Smooth muscle cell (in vitro differentiated cells): ENCODE data around the gene KHDC4. TPM values are rescaled to one million over a fixed set of nuclear protein-coding genes. Genes with fewer than 3 reads are reported as not detected.
A peak's percentile ranks its signal among the peaks of the same experiment; 100 is the strongest.
"Not testable (repeated sequence)": the region's sequence is repeated elsewhere in the genome, so short reads cannot be mapped to it uniquely, and the experiment has no call there.

ENCODE experiments used
- DNase-seq: peaks from one replicate; lab custom pipeline; 2025; ENCODE audit not compliant: unreplicated experiment; lab: John Stamatoyannopoulos, UW
- H2AFZ ChIP-seq: fragments of 200-600 bp; sonication (generic); 2 replicates; pipeline ENCODE4 v1.6.0; 2016; ENCODE audit warnings: antibody characterized with exemption, low read depth, mild to moderate bottlenecking
- H3F3A ChIP-seq: fragments of 200-600 bp; sonication (generic); 2 replicates; pipeline ENCODE4 v1.6.0; 2017; ENCODE audit warnings: antibody characterized with exemption, low read depth
- H3K27ac ChIP-seq: fragments of 200-600 bp; sonication (generic); 2 replicates; pipeline ENCODE4 v1.5.1; 2016; ENCODE audit warnings: low read depth, mild to moderate bottlenecking
- H3K27me3 ChIP-seq: fragments of 200-600 bp; sonication (generic); 2 replicates; pipeline ENCODE4 v1.6.1; 2016; ENCODE audit warnings: low read depth, mild to moderate bottlenecking
- H3K36me3 ChIP-seq: fragments of 200-600 bp; sonication (generic); 2 replicates; pipeline ENCODE4 v1.5.1; 2016; ENCODE audit warnings: low read depth
- H3K4me1 ChIP-seq: fragments of 200-600 bp; sonication (generic); 2 replicates; pipeline ENCODE4 v1.5.1; 2016; ENCODE audit warnings: low read depth
- H3K4me2 ChIP-seq: fragments of 200-600 bp; sonication (generic); 2 replicates; pipeline ENCODE4 v1.6.0; 2016; ENCODE audit warnings: mild to moderate bottlenecking
- H3K4me3 ChIP-seq: fragments of 200-600 bp; sonication (generic); 2 replicates; pipeline ENCODE4 v1.5.1; 2016; ENCODE audit warnings: mild to moderate bottlenecking
- H3K79me2 ChIP-seq: fragments of 200-600 bp; sonication (generic); 2 replicates; pipeline ENCODE4 v1.6.0; 2016; ENCODE audit warnings: low read depth, mild to moderate bottlenecking
- H3K9ac ChIP-seq: fragments of 200-600 bp; sonication (generic); 2 replicates; pipeline ENCODE4 v1.6.0; 2016; ENCODE audit warnings: low read depth
- H3K9me3 ChIP-seq: fragments of 200-600 bp; sonication (generic); replicated peaks from 2 replicates; pipeline ENCODE4 v1.5.1; 2016; ENCODE audit warnings: low read depth
- H4K20me1 ChIP-seq: fragments of 200-600 bp; sonication (generic); 2 replicates; pipeline ENCODE4 v1.6.0; 2016; ENCODE audit warnings: low read depth
- WGBS: methylation state at CpG from one replicate; pipeline ENCODE4 v1.1.7; 2016; ENCODE audit warnings: low lambda C conversion rate; 5-methylcytosine and 5-hydroxymethylcytosine counted together
- polyA plus RNA-seq: library from polyadenylated mRNA; unstranded; fragments of >200 nt; fragmentation: Nextera tagmentation; extraction: Ambion mirVana; gene quantifications from 2 replicates; pipeline ENCODE4 v1.2.1, GENCODE V29; 2016
- total RNA-seq: library from RNA; depleted of rRNA; stranded (reverse); fragments of >200 nt; gene quantifications from 2 replicates; pipeline ENCODE4 v1.2.3, GENCODE V29; 2014
- TF ChIP-seq, protein P1 (sequence below): fragments of 200-600 bp; sonication (generic); IDR thresholded peaks from 2 replicates; pipeline ENCODE4 v1.5.1; 2017; ENCODE audit warnings: borderline replicate concordance, mild to moderate bottlenecking, antibody characterized with exemption; ENCODE audit not compliant: insufficient read depth, poor library complexity, severe bottlenecking

KHDC4 gene
- total and polyA plus RNA-seq, 2 experiments from 2014 or later = 14.9 to 41.7 TPM

DNA sequence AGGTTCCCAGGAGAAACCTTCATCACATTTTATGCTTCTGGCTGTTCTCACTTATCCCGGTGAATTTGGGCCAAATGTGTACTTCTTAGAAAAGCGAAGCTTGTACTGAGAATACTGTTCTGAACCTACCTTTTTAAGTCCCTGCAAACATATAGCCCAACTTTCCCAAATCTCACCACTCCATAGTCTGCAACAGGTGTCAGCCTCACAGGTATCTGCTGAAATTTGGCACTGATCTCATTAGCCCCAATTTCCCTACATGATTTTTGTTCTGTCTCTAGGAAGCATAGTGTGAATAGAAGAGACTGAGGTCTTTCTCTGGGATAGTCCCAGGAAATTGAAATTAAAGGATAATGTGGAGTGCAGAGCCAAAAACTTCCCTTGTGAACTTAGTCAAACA, 34.5 kb downstream of the KHDC4 start:
- Histone ChIP-seq H3K4me2 (no peak overlapping the region), H3K4me1 (no peaks in the 10 kb centered on the region), H3F3A (peaks cover 22% of the 10 kb centered on the region), H2AFZ (no peak overlapping the region), H3K9ac (no peak overlapping the region), H3K9me3 (no peaks in the 10 kb centered on the region), H4K20me1 (peaks cover 14% of the 10 kb centered on the region), H3K27me3 (no peaks in the 10 kb centered on the region), H3K4me3 (no peak overlapping the region), H3K79me2 (peaks cover 7% of the 10 kb centered on the region), H3K27ac (no peak overlapping the region), H3K36me3 (peaks cover 43% of the 10 kb centered on the region)
- WGBS = 100% methylated on average over 2 of the region's 2 CpGs
- DNase-seq = no peak
- TF ChIP-seq, protein P1, sequence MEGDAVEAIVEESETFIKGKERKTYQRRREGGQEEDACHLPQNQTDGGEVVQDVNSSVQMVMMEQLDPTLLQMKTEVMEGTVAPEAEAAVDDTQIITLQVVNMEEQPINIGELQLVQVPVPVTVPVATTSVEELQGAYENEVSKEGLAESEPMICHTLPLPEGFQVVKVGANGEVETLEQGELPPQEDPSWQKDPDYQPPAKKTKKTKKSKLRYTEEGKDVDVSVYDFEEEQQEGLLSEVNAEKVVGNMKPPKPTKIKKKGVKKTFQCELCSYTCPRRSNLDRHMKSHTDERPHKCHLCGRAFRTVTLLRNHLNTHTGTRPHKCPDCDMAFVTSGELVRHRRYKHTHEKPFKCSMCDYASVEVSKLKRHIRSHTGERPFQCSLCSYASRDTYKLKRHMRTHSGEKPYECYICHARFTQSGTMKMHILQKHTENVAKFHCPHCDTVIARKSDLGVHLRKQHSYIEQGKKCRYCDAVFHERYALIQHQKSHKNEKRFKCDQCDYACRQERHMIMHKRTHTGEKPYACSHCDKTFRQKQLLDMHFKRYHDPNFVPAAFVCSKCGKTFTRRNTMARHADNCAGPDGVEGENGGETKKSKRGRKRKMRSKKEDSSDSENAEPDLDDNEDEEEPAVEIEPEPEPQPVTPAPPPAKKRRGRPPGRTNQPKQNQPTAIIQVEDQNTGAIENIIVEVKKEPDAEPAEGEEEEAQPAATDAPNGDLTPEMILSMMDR = no peak

DNA sequence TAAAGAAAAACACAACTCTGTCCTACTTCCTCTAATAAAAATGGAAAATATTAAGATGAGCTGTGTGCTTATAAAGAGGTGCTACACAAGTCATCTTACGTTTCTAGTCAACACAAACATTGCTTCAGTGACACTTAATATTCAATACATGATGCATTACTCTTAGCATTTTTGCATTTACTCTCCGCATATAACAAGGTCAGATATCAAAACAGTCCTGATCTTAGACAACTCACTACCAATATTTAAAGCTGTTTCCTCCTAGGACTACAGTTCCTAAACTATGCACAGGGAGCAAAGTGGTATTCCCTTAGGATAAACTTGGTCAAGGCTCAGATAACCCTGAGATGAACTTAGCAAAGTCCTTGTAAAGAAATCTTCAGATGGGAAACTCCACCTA, 35.3 kb downstream of the KHDC4 start:
- Histone ChIP-seq H4K20me1 (peaks cover 12% of the 10 kb centered on the region), H2AFZ (no peak overlapping the region), H3K9me3 (no peaks in the 10 kb centered on the region), H3K4me3 (no peak overlapping the region), H3K36me3 (peaks cover 35% of the 10 kb centered on the region), H3K27ac (peak overlapping the region; percentile 35), H3K27me3 (no peaks in the 10 kb centered on the region), H3K79me2 (no peaks in the 10 kb centered on the region), H3K9ac (no peak overlapping the region), H3K4me2 (no peak overlapping the region), H3K4me1 (peaks cover 2% of the 10 kb centered on the region), H3F3A (peaks cover 27% of the 10 kb centered on the region)
- DNase-seq = no peak
- TF ChIP-seq, protein P1 = no peak
- WGBS = 88% methylated on average over 2 of the region's 2 CpGs

DNA sequence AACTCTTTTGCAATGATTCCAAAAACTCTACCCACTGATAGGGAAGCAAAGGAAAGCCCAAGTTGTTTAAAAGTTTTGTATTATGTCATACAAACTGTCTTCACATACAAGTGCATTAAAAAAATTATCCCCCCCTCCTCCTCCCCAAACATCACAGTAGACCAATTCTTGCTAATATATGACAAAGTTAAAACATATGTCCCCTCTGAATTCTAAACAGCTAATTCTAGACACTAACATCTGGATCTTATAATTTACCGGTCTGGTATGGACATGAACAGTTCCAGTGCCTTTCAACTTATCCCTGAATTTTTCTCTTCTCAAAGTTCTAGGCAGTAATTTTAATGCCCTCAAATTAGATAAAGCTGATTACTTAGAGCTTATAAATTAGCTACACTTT, 36.5 kb downstream of the KHDC4 start:
- Histone ChIP-seq H3K9ac (no peak overlapping the region), H3K4me1 (peaks cover 4% of the 10 kb centered on the region), H3F3A (peaks cover 27% of the 10 kb centered on the region), H3K27ac (no peak overlapping the region), H3K9me3 (no peaks in the 10 kb centered on the region), H3K36me3 (peaks cover 31% of the 10 kb centered on the region), H2AFZ (no peak overlapping the region), H3K79me2 (no peaks in the 10 kb centered on the region), H4K20me1 (peaks cover 8% of the 10 kb centered on the region), H3K4me3 (no peak overlapping the region), H3K27me3 (no peaks in the 10 kb centered on the region), H3K4me2 (no peak overlapping the region)
- WGBS = 85% methylated on average over 1 of the region's 1 CpG
- TF ChIP-seq, protein P1 = no peak
- no peak for DNase-seq

DNA sequence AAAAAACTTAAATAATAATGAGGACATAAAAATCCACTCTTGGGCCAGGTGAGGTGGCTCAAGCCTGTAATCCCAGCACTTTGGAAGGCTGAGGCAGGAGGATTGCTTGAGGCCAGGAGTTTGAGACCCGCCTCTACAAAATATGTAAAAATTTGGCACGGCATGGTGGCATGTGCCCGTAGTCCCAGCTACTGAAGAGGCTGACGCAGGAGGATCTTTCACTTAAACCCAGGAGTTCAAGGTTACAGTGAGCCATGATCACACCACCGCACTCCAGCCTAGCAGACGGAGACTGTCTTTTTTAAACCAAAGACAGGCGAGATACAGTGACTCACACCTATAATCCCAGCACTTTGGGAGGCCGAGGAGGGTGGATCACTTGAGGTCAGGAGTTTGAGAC, 37.7 kb downstream of the KHDC4 start:
- 86% methylated on average over 8 of the region's 8 CpGs for WGBS

DNA sequence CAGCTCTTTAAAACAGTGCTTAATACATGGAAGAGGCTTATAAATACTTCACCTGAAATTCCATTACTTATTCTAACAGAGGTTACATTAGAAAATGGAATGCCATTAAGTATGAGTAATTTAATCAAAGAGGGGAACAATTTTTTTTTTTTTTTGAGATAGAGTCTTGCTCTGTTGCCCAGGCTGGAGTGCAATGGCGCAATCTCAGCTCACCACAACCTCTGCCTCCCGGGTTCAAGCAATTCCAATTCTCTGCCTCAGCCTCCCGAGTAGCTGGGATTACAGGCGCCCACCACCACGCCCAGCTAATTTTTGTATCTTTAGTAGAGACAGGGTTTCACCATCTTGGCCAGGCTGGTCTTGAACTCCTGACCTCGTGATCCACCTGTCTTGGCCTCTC, 38.6 kb downstream of the KHDC4 start:
- peaks cover 21% of the 10 kb centered on the region for H3F3A ChIP-seq
- H3K9ac ChIP-seq, DNase-seq, H3K4me1 ChIP-seq, H3K4me2 ChIP-seq, H3K9me3 ChIP-seq, H3K79me2 ChIP-seq, H3K27me3 ChIP-seq, H4K20me1 ChIP-seq, H2AFZ ChIP-seq, H3K4me3 ChIP-seq, H3K27ac ChIP-seq: not testable (repeated sequence)
- H3K36me3 ChIP-seq = peaks cover 20% of the 10 kb centered on the region
- WGBS = 97% methylated on average over 6 of the region's 6 CpGs

More for the DNA sequence above, 37.7 kb downstream of the KHDC4 start:
- peaks cover 27% of the 10 kb centered on the region for H3F3A ChIP-seq
- not testable (repeated sequence) for DNase-seq, H3K4me1 ChIP-seq, H3K27me3 ChIP-seq, H3K4me2 ChIP-seq, H3K9ac ChIP-seq, H3K4me3 ChIP-seq, H3K79me2 ChIP-seq, H2AFZ ChIP-seq, H4K20me1 ChIP-seq, H3K9me3 ChIP-seq, H3K27ac ChIP-seq
- peaks cover 29% of the 10 kb centered on the region for H3K36me3 ChIP-seq
